Keratinocyte (primary cell): ENCODE measurements around the gene PTPRN2. TPM values are rescaled to one million over a fixed set of nuclear protein-coding genes. Genes with fewer than 3 reads are reported as not detected.

Experiments
- DNase-seq: peaks from one replicate; pipeline ENCODE4 v3.0.0-alpha.2; 2011; ENCODE audit warnings: low read depth, missing footprints, low spot score
- FAIRE-seq: peaks from 2 replicates; lab custom pipeline; 2011; peaks lifted over from hg19 to GRCh38; lab: Jason Lieb, UNC
- H2AFZ ChIP-seq: 2 replicates; pipeline ENCODE4 v1.6.0; 2012; ENCODE audit warnings: low read length, control low read depth, inconsistent platforms; ENCODE audit not compliant: control insufficient read depth
- H3K27ac ChIP-seq: 2 replicates; pipeline ENCODE4 v1.5.1; 2011; ENCODE audit warnings: low read length; ENCODE audit not compliant: control insufficient read depth, insufficient read depth
- H3K27me3 ChIP-seq: 3 replicates; pipeline ENCODE4 v1.6.0; 2011; ENCODE audit warnings: low read length; ENCODE audit not compliant: control insufficient read depth, insufficient read depth; ENCODE audit errors: extremely low read depth
- H3K36me3 ChIP-seq, 2 experiments: 2 replicates in 1 of 2; 3 replicates in 1 of 2; pipeline ENCODE4 v1.5.1; 2011; ENCODE audit warnings: low read length in 2 of 2, mild to moderate bottlenecking in 1 of 2; ENCODE audit not compliant: control insufficient read depth in 2 of 2, insufficient read depth in 2 of 2; ENCODE audit errors: extremely low read depth in 1 of 2
- H3K4me1 ChIP-seq: 3 replicates; pipeline ENCODE4 v1.5.1; 2011; ENCODE audit warnings: low read length; ENCODE audit not compliant: control insufficient read depth, insufficient read depth; ENCODE audit errors: extremely low read depth
- H3K4me2 ChIP-seq: 3 replicates; pipeline ENCODE4 v1.6.0; 2011; ENCODE audit warnings: low read depth, low read length; ENCODE audit not compliant: control insufficient read depth, insufficient read depth; ENCODE audit errors: extremely low read depth
- H3K4me3 ChIP-seq, 3 experiments: fragments of 200-600 bp in 1 of 3; sonication (generic) in 1 of 3; 2 replicates in 2 of 3; 3 replicates in 1 of 3; pipeline ENCODE4 v1.5.1; 2011 to 2016; ENCODE audit warnings: low read length in 3 of 3, mild to moderate bottlenecking in 3 of 3, control low read depth in 2 of 3, inconsistent platforms in 1 of 3, low read depth in 1 of 3, mixed read lengths in 1 of 3, mixed run types in 1 of 3, moderate library complexity in 1 of 3; ENCODE audit not compliant: control insufficient read depth in 2 of 3, insufficient read depth in 2 of 3; ENCODE audit errors: extremely low read depth in 1 of 3
- H3K79me2 ChIP-seq: 2 replicates; pipeline ENCODE4 v1.6.0; 2012; ENCODE audit warnings: low read length; ENCODE audit not compliant: control insufficient read depth, insufficient read depth
- H3K9ac ChIP-seq: 3 replicates; pipeline ENCODE4 v1.6.0; 2011; ENCODE audit warnings: low read length; ENCODE audit not compliant: control insufficient read depth, insufficient read depth; ENCODE audit errors: extremely low read depth
- H3K9me1 ChIP-seq: 3 replicates; pipeline ENCODE4 v1.6.0; 2011; ENCODE audit warnings: low read length; ENCODE audit not compliant: control insufficient read depth, insufficient read depth; ENCODE audit errors: extremely low read depth
- H3K9me3 ChIP-seq: 2 replicates; pipeline ENCODE4 v1.5.1; 2012; ENCODE audit warnings: low read depth, low read length; ENCODE audit not compliant: control insufficient read depth
- H4K20me1 ChIP-seq: 3 replicates; pipeline ENCODE4 v1.6.0; 2011; ENCODE audit warnings: low read length; ENCODE audit not compliant: control insufficient read depth, insufficient read depth; ENCODE audit errors: extremely low read depth
- EZH2 ChIP-seq: IDR thresholded peaks from one replicate; pipeline ENCODE4 v1.6.1; 2012; ENCODE audit warnings: inconsistent platforms, mild to moderate bottlenecking, low read length, moderate library complexity
- dilution Hi-C: fragments of 300-500 bp; cut with MboI; formaldehyde crosslinking; loops from one replicate; pipeline ENCODE4 v1.7.0; 2020; ENCODE audit warnings: low sequenced_read_pairs; ENCODE audit not compliant: extremely low pct_ligation_motif_present
- polyA plus RNA-seq, 5 experiments: library from polyadenylated mRNA; depleted of rRNA in 3 of 5; stranded (reverse) in 3 of 5; stranded (forward) in 1 of 5; unstranded in 1 of 5; fragments of >200 nt; gene quantifications; 1 replicate in 1 of 5; 2 replicates in 3 of 5; 3 replicates in 1 of 5; pipeline versions ENCODE4 v1.2.1 to v1.2.3, GENCODE V29; 2011 to 2012; ENCODE audit warnings: missing spikeins in 2 of 5, low read depth in 1 of 5, low replicate concordance in 1 of 5
- TF ChIP-seq, protein P1 (sequence below), 3 experiments: IDR thresholded peaks in 1 of 3; conservative IDR thresholded peaks in 1 of 3; optimal IDR thresholded peaks in 1 of 3; 2 replicates in 2 of 3; 3 replicates in 1 of 3; pipeline versions ENCODE3 to v1.5.1; 2011; ENCODE audit warnings: low read length in 3 of 3, mild to moderate bottlenecking in 3 of 3, moderate library complexity in 2 of 3, control low read depth in 1 of 3, inconsistent platforms in 1 of 3; ENCODE audit not compliant: insufficient read depth in 2 of 3; ENCODE audit errors: extremely low read depth in 1 of 3

The PTPRN2 gene
- polyA plus RNA-seq, 1 donor (not counting 4 experiments of a cell fraction or from before 2014, with no cell fraction given), result not detected

GRCh38 chr7:157668221-157668883, 919.3 kb downstream of the PTPRN2 start:
- no peaks in the 10 kb centered on the region for H3K79me2 ChIP-seq
- H2AFZ ChIP-seq, result no peak overlapping the region
- H3K4me2 ChIP-seq, result no peak overlapping the region
- no peak overlapping the region for H3K27ac ChIP-seq
- H3K36me3 ChIP-seq, result no peaks in the 10 kb centered on the region
- no peaks in the 10 kb centered on the region for H4K20me1 ChIP-seq
- H3K27me3 ChIP-seq, result no peaks in the 10 kb centered on the region
- dilution Hi-C loops, result no loop called here
- H3K9me1 ChIP-seq, result no peaks in the 10 kb centered on the region
- no peak for DNase-seq
- no peak overlapping the region for H3K4me3 ChIP-seq
- TF ChIP-seq, protein P1, sequence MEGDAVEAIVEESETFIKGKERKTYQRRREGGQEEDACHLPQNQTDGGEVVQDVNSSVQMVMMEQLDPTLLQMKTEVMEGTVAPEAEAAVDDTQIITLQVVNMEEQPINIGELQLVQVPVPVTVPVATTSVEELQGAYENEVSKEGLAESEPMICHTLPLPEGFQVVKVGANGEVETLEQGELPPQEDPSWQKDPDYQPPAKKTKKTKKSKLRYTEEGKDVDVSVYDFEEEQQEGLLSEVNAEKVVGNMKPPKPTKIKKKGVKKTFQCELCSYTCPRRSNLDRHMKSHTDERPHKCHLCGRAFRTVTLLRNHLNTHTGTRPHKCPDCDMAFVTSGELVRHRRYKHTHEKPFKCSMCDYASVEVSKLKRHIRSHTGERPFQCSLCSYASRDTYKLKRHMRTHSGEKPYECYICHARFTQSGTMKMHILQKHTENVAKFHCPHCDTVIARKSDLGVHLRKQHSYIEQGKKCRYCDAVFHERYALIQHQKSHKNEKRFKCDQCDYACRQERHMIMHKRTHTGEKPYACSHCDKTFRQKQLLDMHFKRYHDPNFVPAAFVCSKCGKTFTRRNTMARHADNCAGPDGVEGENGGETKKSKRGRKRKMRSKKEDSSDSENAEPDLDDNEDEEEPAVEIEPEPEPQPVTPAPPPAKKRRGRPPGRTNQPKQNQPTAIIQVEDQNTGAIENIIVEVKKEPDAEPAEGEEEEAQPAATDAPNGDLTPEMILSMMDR (optimal IDR thresholded peaks at IDR 0.05 in 1 of 3, IDR thresholded peaks at IDR 0.05 in 1 of 3, conservative IDR thresholded peaks at IDR 0.05 in 1 of 3; ENCODE audit: extremely low read depth in 1 of 3, insufficient read depth in 2 of 3, low read length in 3 of 3), result no peak
- TF ChIP-seq EZH2, result no peak
- H3K9ac ChIP-seq, result no peak overlapping the region
- H3K4me1 ChIP-seq, result no peaks in the 10 kb centered on the region
- FAIRE-seq, result no peak
- H3K9me3 ChIP-seq, result peaks cover 2% of the 10 kb centered on the region

DNA sequence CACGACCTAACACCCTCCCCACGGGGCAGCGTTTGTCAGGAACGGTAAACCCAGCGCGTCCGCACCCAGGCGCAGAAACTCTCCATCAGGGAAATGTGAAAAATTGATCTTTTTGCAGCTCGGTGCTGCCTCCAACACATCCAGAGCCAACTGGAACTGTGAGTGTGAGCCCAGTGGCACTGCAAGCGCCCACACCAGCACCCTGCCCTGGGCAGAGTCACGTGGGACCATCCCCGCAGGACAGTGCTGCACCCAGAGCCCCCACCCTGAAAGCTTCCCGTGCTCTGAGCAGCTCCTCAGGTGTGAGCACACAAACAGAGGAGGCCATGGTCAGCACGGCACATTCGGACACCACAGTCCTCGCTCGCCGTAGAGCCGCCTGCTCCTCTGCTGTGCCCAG, 919.9 kb downstream of the PTPRN2 start:
- H3K27me3 ChIP-seq, result no peaks in the 10 kb centered on the region
- H3K9me3 ChIP-seq, result peaks cover 2% of the 10 kb centered on the region
- FAIRE-seq (no peak), DNase-seq (no peak)
- dilution Hi-C loops, result no loop called here
- H3K9ac ChIP-seq, result no peak overlapping the region
- H2AFZ ChIP-seq, result no peak overlapping the region
- H3K4me2 ChIP-seq, result no peak overlapping the region
- H3K9me1 ChIP-seq, result no peaks in the 10 kb centered on the region
- TF ChIP-seq EZH2, result no peak
- TF ChIP-seq, protein P1 (optimal IDR thresholded peaks at IDR 0.05 in 1 of 3, IDR thresholded peaks at IDR 0.05 in 1 of 3, conservative IDR thresholded peaks at IDR 0.05 in 1 of 3; ENCODE audit: extremely low read depth in 1 of 3, insufficient read depth in 2 of 3, low read length in 3 of 3), result no peak
- no peaks in the 10 kb centered on the region for H3K36me3 ChIP-seq
- no peak overlapping the region for H3K27ac ChIP-seq
- H3K79me2 ChIP-seq, result no peaks in the 10 kb centered on the region
- H3K4me3 ChIP-seq, result no peak overlapping the region
- H4K20me1 ChIP-seq, result no peaks in the 10 kb centered on the region
- no peaks in the 10 kb centered on the region for H3K4me1 ChIP-seq
